B cell (primary cell): ENCODE measurements around the gene SASH1. TPM values are rescaled to one million over a fixed set of nuclear protein-coding genes. Genes with fewer than 3 reads are reported as not detected.

Experiments
- ATAC-seq: fragments of 200-7000 bp; cut with Tn5 transposase; one replicate; pipeline ENCODE4 v1.10.0; 2021; ENCODE audit warnings: low read depth, mild to moderate bottlenecking, moderate number of reproducible peaks, moderate library complexity
- CTCF ChIA-PET: fragments of 350-600 bp; sonication (Branson Sonifier 250); formaldehyde crosslinking; loops from one replicate; lab custom pipeline; 2021; ENCODE audit warnings: antibody characterized with exemption, inconsistent platforms; lab: Charles Lee
- POLR2A ChIA-PET: fragments of 350-600 bp; sonication (Branson Sonifier 250); formaldehyde crosslinking; loops from one replicate; lab custom pipeline; 2021; ENCODE audit warnings: antibody characterized with exemption; lab: Charles Lee
- DNase-seq: peaks from one replicate; pipeline ENCODE4 v3.0.0; 2013
- H2AFZ ChIP-seq: 2 replicates; pipeline ENCODE4 v1.6.1; 2012; ENCODE audit warnings: mild to moderate bottlenecking, low read depth, low read length; ENCODE audit not compliant: insufficient read depth, poor library complexity, severe bottlenecking
- H3K27ac ChIP-seq, 2 donors: 1 replicate in 1 of 2; 2 replicates in 1 of 2; pipeline ENCODE4 v1.5.1; 2012 to 2013; ENCODE audit warnings: low read length in 2 of 2, mild to moderate bottlenecking in 2 of 2, moderate library complexity in 1 of 2
- H3K27me3 ChIP-seq, 4 experiments: fragments of 200-600 bp in 1 of 4; sonication (generic) in 1 of 4; replicated peaks in 1 of 4; 1 replicate in 2 of 4; 2 replicates in 2 of 4; pipeline versions ENCODE4 v1.6.1 to v1.7.0; 2013 to 2016; ENCODE audit warnings: low read length in 3 of 4, mild to moderate bottlenecking in 2 of 4, mixed read lengths in 1 of 4, moderate library complexity in 1 of 4; ENCODE audit not compliant: insufficient read depth in 4 of 4, control insufficient read depth in 3 of 4; ENCODE audit errors: control extremely low read depth in 1 of 4
- H3K36me3 ChIP-seq, 2 experiments: replicated peaks in 1 of 2; 1 replicate in 1 of 2; 2 replicates in 1 of 2; pipeline versions ENCODE4 v1.6.1 to v1.7.1; 2013; ENCODE audit warnings: low read length in 1 of 2; ENCODE audit not compliant: insufficient read depth in 2 of 2, control insufficient read depth in 1 of 2; ENCODE audit errors: control extremely low read depth in 1 of 2, extremely low read depth in 1 of 2
- H3K4me1 ChIP-seq, 2 donors: fragments of 200-600 bp in 1 of 2; sonication (generic) in 1 of 2; 1 replicate in 1 of 2; 2 replicates in 1 of 2; pipeline versions ENCODE4 v1.5.1 to v1.6.1; 2013 to 2017; ENCODE audit warnings: low read length in 2 of 2; ENCODE audit not compliant: control insufficient read depth in 2 of 2, insufficient read depth in 2 of 2
- H3K4me2 ChIP-seq: replicated peaks from 2 replicates; pipeline ENCODE3; 2012; ENCODE audit warnings: mild to moderate bottlenecking, low read depth, low read length; ENCODE audit not compliant: poor library complexity, severe bottlenecking
- H3K4me3 ChIP-seq, 5 experiments: fragments of 200-600 bp in 1 of 5; sonication (generic) in 1 of 5; 1 replicate in 3 of 5; 2 replicates in 2 of 5; pipeline versions ENCODE4 v1.5.1 to v1.7.0; 2011 to 2016; ENCODE audit warnings: low read length in 4 of 5, mild to moderate bottlenecking in 4 of 5, low read depth in 2 of 5, control low read depth in 1 of 5, moderate library complexity in 1 of 5; ENCODE audit not compliant: insufficient read depth in 1 of 5; ENCODE audit errors: control extremely low read depth in 1 of 5, extremely low read depth in 1 of 5
- H3K79me2 ChIP-seq: fragments of 200-600 bp; sonication (generic); one replicate; pipeline ENCODE4 v1.6.0; 2016; ENCODE audit warnings: low read length; ENCODE audit not compliant: control insufficient read depth, insufficient read depth
- H3K9ac ChIP-seq: fragments of 200-600 bp; sonication (generic); 2 replicates; pipeline ENCODE4 v1.6.1; 2017; ENCODE audit warnings: mild to moderate bottlenecking, low read length, moderate library complexity
- H3K9me3 ChIP-seq, 3 donors: one replicate each; pipeline versions ENCODE4 v1.6.1 to v1.7.1; 2013; ENCODE audit warnings: low read length in 2 of 3; ENCODE audit not compliant: control insufficient read depth in 2 of 3, insufficient read depth in 1 of 3; ENCODE audit errors: control extremely low read depth in 1 of 3
- H4K20me1 ChIP-seq: 2 replicates; pipeline ENCODE4 v1.6.0; 2012; ENCODE audit warnings: mild to moderate bottlenecking, low read length; ENCODE audit not compliant: insufficient read depth, control insufficient read depth, poor library complexity, severe bottlenecking
- H3K27ac Mint-ChIP-seq: one replicate; pipeline ENCODE4 v1.8.0; 2021; ENCODE audit warnings: mixed read lengths
- H3K27me3 Mint-ChIP-seq: one replicate; pipeline ENCODE4 v1.8.0; 2021; ENCODE audit warnings: mixed read lengths
- H3K4me1 Mint-ChIP-seq: one replicate; pipeline ENCODE4 v1.8.0; 2021; ENCODE audit warnings: mixed read lengths
- H3K4me3 Mint-ChIP-seq: one replicate; pipeline ENCODE4 v1.8.0; 2021; ENCODE audit warnings: mixed read lengths
- H3K9me3 Mint-ChIP-seq: one replicate; pipeline ENCODE4 v1.8.0; 2022; ENCODE audit warnings: mixed read lengths; ENCODE audit not compliant: insufficient read depth
- EZH2 ChIP-seq: IDR thresholded peaks from 2 replicates; pipeline ENCODE4 v1.6.1; 2012; ENCODE audit warnings: borderline replicate concordance, low read depth, mild to moderate bottlenecking, moderate library complexity, low read length; ENCODE audit not compliant: insufficient read depth, poor library complexity, severe bottlenecking
- WGBS: methylation state at CpG from one replicate; pipeline ENCODE4 v1.1.5; 2013; ENCODE audit warnings: missing lambda C conversion rate; ENCODE audit not compliant: insufficient coverage; 5-methylcytosine and 5-hydroxymethylcytosine counted together
- intact Hi-C: fragments of 100-400 bp; cut with micrococcal nuclease; formaldehyde crosslinking; loops from one replicate; pipeline ENCODE4 v1.10.0; 2022
- polyA plus RNA-seq: library from polyadenylated mRNA; depleted of rRNA; stranded (reverse); fragments of >200 nt; gene quantifications from 2 replicates; pipeline ENCODE4 v1.2.3, GENCODE V29; 2012
- total RNA-seq, 2 donors: library from RNA; stranded (reverse); fragments of 120-200 nt in 1 of 2; gene quantifications; 1 replicate in 1 of 2; 2 replicates in 1 of 2; pipeline versions ENCODE4 v1.2.3 to v1.2.4, GENCODE V29; 2013 to 2022
- TF ChIP-seq, protein P1 (sequence below): fragments of 200-600 bp; IDR thresholded peaks from one replicate; pipeline ENCODE4 v1.8.0; 2022; ENCODE audit warnings: antibody characterized with exemption, mild to moderate bottlenecking

The SASH1 gene
- total and polyA plus RNA-seq, 2 donors (not counting 1 experiment from before 2014, with no cell fraction given): 0.01 to 0.07 TPM

DNA sequence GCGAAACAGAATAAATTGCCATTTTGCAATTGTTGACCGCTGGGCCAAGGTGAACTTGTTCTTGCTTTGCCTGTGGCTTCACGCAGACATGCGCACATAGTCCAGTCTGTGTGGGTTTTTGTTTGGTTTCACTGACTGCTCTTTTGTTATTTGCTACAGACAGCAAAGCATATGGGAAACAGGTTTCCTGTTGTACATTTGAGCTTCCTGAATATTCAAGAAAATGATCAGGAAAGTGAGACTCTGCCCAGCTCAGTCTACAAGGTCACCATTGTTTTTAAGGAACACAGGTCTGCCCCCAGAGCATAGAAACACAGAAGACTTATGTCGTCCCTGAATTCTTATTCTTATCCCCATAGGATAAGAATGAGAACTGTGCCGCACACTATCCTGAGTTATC is 55.6 kb downstream of the SASH1 start:
- H3K4me2 ChIP-seq: no peak overlapping the region
- WGBS: 66% methylated on average over 4 of the region's 6 CpGs

GRCh38 chr6:148398678-148399077 is 56.0 kb downstream of the SASH1 start:
- H3K27me3 Mint-ChIP-seq: peaks cover 18% of the 10 kb centered on the region
- no CpG with 5 or more reads among the region's 1 CpG for WGBS
- no peak overlapping the region for H3K4me3 ChIP-seq
- no peaks in the 10 kb centered on the region for H3K4me1 Mint-ChIP-seq
- TF ChIP-seq, protein P1, sequence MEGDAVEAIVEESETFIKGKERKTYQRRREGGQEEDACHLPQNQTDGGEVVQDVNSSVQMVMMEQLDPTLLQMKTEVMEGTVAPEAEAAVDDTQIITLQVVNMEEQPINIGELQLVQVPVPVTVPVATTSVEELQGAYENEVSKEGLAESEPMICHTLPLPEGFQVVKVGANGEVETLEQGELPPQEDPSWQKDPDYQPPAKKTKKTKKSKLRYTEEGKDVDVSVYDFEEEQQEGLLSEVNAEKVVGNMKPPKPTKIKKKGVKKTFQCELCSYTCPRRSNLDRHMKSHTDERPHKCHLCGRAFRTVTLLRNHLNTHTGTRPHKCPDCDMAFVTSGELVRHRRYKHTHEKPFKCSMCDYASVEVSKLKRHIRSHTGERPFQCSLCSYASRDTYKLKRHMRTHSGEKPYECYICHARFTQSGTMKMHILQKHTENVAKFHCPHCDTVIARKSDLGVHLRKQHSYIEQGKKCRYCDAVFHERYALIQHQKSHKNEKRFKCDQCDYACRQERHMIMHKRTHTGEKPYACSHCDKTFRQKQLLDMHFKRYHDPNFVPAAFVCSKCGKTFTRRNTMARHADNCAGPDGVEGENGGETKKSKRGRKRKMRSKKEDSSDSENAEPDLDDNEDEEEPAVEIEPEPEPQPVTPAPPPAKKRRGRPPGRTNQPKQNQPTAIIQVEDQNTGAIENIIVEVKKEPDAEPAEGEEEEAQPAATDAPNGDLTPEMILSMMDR: no peak
- no peak for TF ChIP-seq EZH2
- no peak overlapping the region for H3K4me3 Mint-ChIP-seq
- POLR2A ChIA-PET: no interaction called here
- H3K4me1 ChIP-seq: no peaks in the 10 kb centered on the region
- H4K20me1 ChIP-seq: no peaks in the 10 kb centered on the region
- no peak for DNase-seq
- no peak for ATAC-seq
- H3K27ac Mint-ChIP-seq: no peak overlapping the region
- H2AFZ ChIP-seq: no peak overlapping the region
- H3K79me2 ChIP-seq: no peaks in the 10 kb centered on the region
- intact Hi-C loops: no loop called here
- no peak overlapping the region for H3K4me2 ChIP-seq
- no peaks in the 10 kb centered on the region for H3K27me3 ChIP-seq
- H3K27ac ChIP-seq: no peak overlapping the region
- H3K9me3 Mint-ChIP-seq: no peaks in the 10 kb centered on the region
- H3K36me3 ChIP-seq: no peaks in the 10 kb centered on the region
- H3K9me3 ChIP-seq: no peaks in the 10 kb centered on the region
- no peak overlapping the region for H3K9ac ChIP-seq
- CTCF ChIA-PET: no interaction called here

More for the DNA sequence above, 55.6 kb downstream of the SASH1 start:
- Histone ChIP-seq H3K36me3 (no peaks in the 10 kb centered on the region), H3K4me1 (no peaks in the 10 kb centered on the region), H3K27me3 (no peaks in the 10 kb centered on the region), H3K9ac (no peak overlapping the region), H4K20me1 (no peaks in the 10 kb centered on the region), H2AFZ (no peak overlapping the region), H3K9me3 (no peaks in the 10 kb centered on the region), H3K27ac (no peak overlapping the region), H3K79me2 (no peaks in the 10 kb centered on the region), H3K4me3 (no peak overlapping the region)
- intact Hi-C loops: no loop called here
- DNase-seq (no peak), ATAC-seq (no peak)
- TF ChIP-seq EZH2: no peak
- TF ChIP-seq, protein P1: no peak
- H3K4me3 Mint-ChIP-seq: no peak overlapping the region
- H3K27ac Mint-ChIP-seq: no peak overlapping the region
- no peaks in the 10 kb centered on the region for H3K4me1 Mint-ChIP-seq
- ChIA-PET CTCF (no interaction called here), POLR2A (no interaction called here)
- H3K9me3 Mint-ChIP-seq: no peaks in the 10 kb centered on the region
- H3K27me3 Mint-ChIP-seq: peaks cover 18% of the 10 kb centered on the region
